Measurements from ENCODE around the gene TMEM207.
"Not testable (repeated sequence)": the region's sequence is repeated elsewhere in the genome, so short reads cannot be mapped to it uniquely, and the experiment has no call there.

TMEM207 gene

DNA sequence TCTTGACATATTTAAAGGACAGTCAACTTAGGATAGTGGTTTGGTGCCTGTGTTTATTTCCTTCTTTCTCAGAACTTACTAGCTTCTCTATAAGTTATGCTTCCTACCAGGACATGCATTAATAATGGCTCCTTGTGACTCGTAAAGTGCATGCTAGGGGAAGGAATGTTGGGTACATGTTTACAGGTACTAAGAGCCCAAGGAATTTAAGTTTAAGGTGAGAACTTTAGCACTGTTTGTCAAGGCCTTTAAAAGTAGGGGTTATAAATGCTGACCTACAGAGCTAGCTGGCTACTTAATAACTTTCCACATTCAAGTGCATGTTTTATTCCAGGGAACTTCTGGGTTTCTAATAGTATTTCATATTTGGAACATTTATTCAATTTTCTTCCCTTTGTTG, at the start of gene TMEM207:
TMEM207 (minus strand) TSS at position 101 of the 400 bp plus-strand sequence; CDS start at position 9, 92 bp downstream.
- DNase-seq = no peak
- in situ Hi-C loops (cut with MboI; ENCODE audit: low pct_unique_long_range_greater_than_20kb, low sequenced_read_pairs) = no loop called here

- in situ Hi-C loops (cut with MboI; ENCODE audit: low pct_unique_long_range_greater_than_20kb, low sequenced_read_pairs) = no loop called here
- DNase-seq = no peak
Measured at GRCh38 chr3:190499122-190499521, 49.4 kb upstream of the TMEM207 start.

DNA sequence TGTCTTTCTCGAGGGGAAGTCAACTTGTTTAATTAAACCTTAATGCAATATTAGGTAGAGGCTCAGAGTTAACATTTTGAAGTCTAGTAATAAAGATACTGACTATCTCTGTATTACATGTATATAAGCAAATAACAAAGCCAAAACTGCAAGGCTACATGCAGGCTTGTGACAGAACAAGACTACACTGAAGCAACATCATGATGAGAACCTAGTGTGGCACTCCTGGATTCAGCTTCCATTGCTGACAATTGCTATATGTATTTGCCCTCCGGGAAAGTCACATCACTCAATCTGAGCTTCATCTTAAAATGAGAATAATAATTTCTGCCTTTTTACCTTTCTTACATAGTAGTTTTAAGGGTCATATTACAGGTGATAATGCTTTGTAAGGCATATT, 48.6 kb upstream of the TMEM207 start:
- DNase-seq = no peak
- in situ Hi-C loops (cut with MboI; ENCODE audit: low pct_unique_long_range_greater_than_20kb, low sequenced_read_pairs) = no loop called here

GRCh38 chr3:190497811-190498210, 48.1 kb upstream of the TMEM207 start:
- no peak for DNase-seq

GRCh38 chr3:190496859-190497258, 47.2 kb upstream of the TMEM207 start:
- DNase-seq = no peak
- in situ Hi-C loops (cut with MboI; ENCODE audit: low pct_unique_long_range_greater_than_20kb, low sequenced_read_pairs) = no loop called here

More at GRCh38 chr3:190497811-190498210, 48.1 kb upstream of the TMEM207 start:
- in situ Hi-C loops (cut with MboI; ENCODE audit: low pct_unique_long_range_greater_than_20kb, low sequenced_read_pairs) = no loop called here

DNA sequence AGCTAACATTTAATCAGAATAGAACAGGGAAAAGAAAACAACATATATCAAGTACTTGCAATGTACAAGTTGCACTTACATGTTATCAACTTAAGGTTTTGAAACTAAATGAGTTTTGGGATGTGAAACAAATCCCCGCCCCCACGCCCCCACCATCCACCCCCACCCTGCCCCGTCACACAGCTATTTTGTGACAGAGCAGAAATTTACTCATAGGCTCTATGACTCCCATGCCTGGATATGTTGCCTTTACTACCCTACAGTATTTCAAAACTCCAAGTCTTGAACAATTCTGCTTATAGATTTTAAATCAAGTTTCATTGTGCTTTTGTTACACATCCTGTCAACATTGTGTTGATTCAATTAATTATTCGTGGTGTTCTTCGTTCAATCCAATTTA, 46.1 kb upstream of the TMEM207 start:
- in situ Hi-C loops (cut with MboI; ENCODE audit: low pct_unique_long_range_greater_than_20kb, low sequenced_read_pairs) = no loop called here
- DNase-seq = no peak

GRCh38 chr3:190495354-190495753, 45.7 kb upstream of the TMEM207 start:
- DNase-seq = no peak
- in situ Hi-C loops (cut with MboI; ENCODE audit: low pct_unique_long_range_greater_than_20kb, low sequenced_read_pairs) = no loop called here

DNA sequence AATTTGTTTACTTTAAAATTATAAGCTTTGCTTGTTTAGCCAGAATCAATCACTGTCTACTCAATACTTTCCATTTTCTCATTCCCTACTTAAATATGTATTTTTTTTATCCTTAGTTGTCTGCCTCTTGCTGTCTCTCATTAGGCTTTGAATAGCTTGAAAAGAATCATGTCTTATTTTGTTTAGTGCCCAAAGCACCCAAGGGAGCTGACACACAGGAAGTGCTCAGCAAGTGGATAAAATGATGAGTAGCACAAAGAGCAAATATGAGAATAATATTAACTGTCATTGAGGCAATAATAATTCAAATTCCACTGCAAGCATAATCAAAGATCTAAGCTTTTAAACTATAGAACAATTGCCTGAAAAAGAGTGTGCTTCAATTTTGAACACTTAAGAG, 45.2 kb upstream of the TMEM207 start:
- DNase-seq = no peak
- in situ Hi-C loops (cut with MboI; ENCODE audit: low pct_unique_long_range_greater_than_20kb, low sequenced_read_pairs) = no loop called here

- DNase-seq = no peak
- in situ Hi-C loops (cut with MboI; ENCODE audit: low pct_unique_long_range_greater_than_20kb, low sequenced_read_pairs) = no loop called here
Measured at GRCh38 chr3:190492966-190493365, 43.3 kb upstream of the TMEM207 start.

DNA sequence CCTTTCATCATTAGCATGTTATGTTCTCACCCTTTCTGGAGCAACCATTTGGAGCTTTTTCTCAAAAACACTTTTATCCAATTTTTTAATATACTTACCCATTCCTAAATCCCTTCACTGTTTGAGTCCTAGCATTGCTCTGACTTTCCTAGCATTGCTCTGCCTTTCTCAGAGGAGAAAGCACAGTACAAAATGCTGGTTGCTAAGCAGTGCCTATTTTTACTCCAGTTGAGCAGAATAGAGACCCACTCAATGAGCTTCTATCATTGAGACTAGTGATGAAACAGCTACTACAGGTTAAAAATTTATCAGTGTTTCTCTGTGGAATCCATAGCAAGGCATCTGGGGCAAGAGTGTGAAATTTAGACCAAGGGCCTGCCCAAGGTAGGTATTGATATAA, 42.4 kb upstream of the TMEM207 start:
- in situ Hi-C loops (cut with MboI; ENCODE audit: low pct_unique_long_range_greater_than_20kb, low sequenced_read_pairs) = no loop called here
- no peak for DNase-seq

DNA sequence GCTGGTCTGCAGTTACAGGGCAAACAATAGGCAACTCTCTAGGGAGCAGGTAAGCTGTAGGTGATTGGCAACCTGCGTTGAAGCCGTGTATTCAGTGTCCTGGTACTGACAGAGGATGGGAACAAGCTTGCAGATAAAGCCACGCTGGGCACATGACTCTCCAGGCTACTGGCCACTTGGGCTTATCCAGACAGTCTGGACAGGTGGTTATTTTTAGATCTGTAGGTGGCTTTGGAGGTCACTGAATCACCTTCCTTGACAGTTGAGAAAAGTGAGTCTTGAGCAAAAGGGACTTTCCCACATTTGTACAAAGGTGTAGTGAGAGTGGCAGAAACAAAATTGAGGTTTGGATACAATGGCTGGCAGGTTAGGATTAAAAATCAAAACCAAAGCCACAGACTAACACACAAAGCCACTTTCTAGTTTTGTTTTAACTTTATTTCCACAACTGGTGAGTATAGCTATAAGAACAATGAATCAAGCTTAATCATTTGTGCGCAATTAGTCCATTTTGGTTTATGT, 41.9 kb upstream of the TMEM207 start:
- no peak for DNase-seq
- in situ Hi-C loops (cut with MboI; ENCODE audit: low pct_unique_long_range_greater_than_20kb, low sequenced_read_pairs) = no loop called here

DNA sequence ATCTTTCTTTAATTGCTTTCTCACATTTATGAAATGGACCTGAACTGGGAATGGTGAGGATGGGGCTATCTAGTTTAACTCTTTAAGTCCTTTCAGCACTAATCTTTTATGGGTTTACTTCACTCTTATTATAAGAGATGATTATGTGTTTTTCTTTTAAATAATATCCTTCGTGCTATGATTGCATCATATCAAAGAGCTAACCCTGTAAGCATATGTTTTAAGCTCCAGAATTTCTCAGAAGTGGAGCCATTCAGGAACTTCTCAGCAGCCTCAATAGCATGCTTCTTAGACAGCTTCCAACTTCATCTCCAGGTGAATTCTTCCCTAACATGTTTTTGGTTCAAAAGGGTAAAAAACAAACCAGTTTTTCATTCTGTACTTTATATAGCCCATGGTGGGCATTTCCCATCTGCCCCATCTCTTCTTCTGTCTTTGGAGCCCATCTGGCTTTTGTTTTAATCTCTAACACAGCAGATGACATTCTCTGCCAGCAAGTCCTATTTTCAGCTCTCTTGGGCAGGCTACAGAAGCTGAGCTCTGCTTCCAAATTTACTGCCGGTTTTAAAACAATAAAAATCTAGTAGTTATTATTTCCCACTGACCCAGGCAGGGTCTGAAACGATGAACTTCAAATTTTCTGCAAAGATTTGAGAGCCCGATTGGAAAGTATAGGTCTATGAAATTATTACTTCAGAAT, 37.4 kb upstream of the TMEM207 start:
- in situ Hi-C loops (cut with MboI; ENCODE audit: low pct_unique_long_range_greater_than_20kb, low sequenced_read_pairs) = no loop called here
- DNase-seq = no peak

- in situ Hi-C loops (cut with MboI; ENCODE audit: low pct_unique_long_range_greater_than_20kb, low sequenced_read_pairs) = no loop called here
- no peak for DNase-seq
Measured at GRCh38 chr3:190486533-190486864, 36.8 kb upstream of the TMEM207 start.

- peak; percentile 49 for DNase-seq
Measured at GRCh38 chr3:190485830-190486532, 36.3 kb upstream of the TMEM207 start.

GRCh38 chr3:190481779-190482178, 32.1 kb upstream of the TMEM207 start:
- no peak for DNase-seq
- in situ Hi-C loops (cut with MboI; ENCODE audit: low pct_unique_long_range_greater_than_20kb, low sequenced_read_pairs) = no loop called here

More at GRCh38 chr3:190485830-190486532, 36.3 kb upstream of the TMEM207 start:
- in situ Hi-C loops (cut with MboI; ENCODE audit: low pct_unique_long_range_greater_than_20kb, low sequenced_read_pairs) = no loop called here

DNA sequence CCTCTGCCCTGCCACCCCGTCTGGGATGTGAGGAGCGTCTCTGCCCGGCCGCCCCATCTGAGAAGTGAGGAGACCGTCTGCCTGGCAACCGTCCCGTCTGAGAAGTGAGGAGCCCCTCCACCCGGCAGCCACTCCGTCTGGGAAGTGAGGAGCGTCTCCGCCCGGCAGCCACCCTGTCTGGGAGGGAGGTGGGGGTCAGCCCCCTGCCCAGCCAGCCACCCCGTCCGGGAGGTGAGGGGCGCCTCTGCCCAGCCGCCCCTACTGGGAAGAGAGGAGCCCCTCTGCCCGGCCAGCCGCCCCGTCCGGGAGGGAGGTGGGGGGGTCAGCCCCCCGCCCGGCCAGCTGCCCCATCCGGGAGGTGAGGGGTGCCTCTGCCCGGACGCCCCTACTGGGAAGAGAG, 23.6 kb upstream of the TMEM207 start:
- in situ Hi-C loops (cut with MboI; ENCODE audit: low pct_unique_long_range_greater_than_20kb, low sequenced_read_pairs); DNase-seq: not testable (repeated sequence)

- DNase-seq = no peak
- in situ Hi-C loops (cut with MboI; ENCODE audit: low pct_unique_long_range_greater_than_20kb, low sequenced_read_pairs) = no loop called here
Measured at GRCh38 chr3:190467922-190468321, 18.2 kb upstream of the TMEM207 start.

- in situ Hi-C loops (cut with MboI; ENCODE audit: low pct_unique_long_range_greater_than_20kb, low sequenced_read_pairs) = no loop called here
- no peak for DNase-seq
Measured at GRCh38 chr3:190458040-190458439, 8.3 kb upstream of the TMEM207 start.

DNA sequence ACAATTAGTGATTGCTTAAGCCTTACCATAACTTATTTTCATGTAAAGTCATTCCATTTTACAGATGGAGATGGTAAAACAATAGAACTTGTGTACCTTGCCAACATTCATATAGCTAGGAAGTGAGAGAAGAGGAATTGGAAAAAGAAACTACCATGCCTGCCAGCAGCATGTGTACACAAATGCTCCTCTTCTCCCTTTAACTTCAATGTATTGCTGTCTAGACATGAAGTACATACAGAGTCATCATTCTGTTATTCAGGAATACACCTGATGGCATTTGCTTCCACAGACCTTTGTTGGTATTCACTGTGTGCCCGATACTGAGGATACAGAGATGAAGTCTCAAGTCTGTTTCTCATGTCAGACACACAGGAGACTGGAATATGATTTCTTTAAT, 7.1 kb upstream of the TMEM207 start:
- in situ Hi-C loops (cut with MboI; ENCODE audit: low pct_unique_long_range_greater_than_20kb, low sequenced_read_pairs) = no loop called here
- no peak for DNase-seq

DNA sequence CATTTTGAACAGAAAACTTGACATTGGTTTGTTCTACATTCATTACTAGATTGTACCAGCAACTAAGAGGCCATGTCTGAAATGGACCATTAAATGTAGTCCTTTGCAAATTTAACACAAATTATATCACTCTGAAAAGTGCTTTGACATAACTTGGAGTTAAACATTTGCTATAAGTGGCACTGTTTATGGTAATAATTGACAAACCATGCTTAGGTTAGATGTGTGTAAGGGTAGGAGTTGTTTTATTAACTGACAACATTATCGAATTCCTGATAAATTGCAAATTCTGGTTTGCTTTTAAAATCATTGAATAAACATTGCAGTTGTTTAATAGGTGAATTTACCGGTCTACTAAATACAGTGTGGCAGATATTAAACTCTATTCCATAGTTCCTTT, 6.1 kb upstream of the TMEM207 start:
- DNase-seq = no peak
- in situ Hi-C loops (cut with MboI; ENCODE audit: low pct_unique_long_range_greater_than_20kb, low sequenced_read_pairs) = no loop called here

GRCh38 chr3:190448256-190448655, 1.4 kb downstream of the TMEM207 start:
- in situ Hi-C loops (cut with MboI; ENCODE audit: low pct_unique_long_range_greater_than_20kb, low sequenced_read_pairs) = no loop called here
- DNase-seq = no peak
